ENCODE data around the gene DPP9. TPM values are rescaled to one million over a fixed set of nuclear protein-coding genes. Genes with fewer than 3 reads are reported as not detected.

The DPP9 gene
- total and polyA plus RNA-seq, 2 of the 13 experiments (the other 11 are each of a cell fraction or from before 2014, with no cell fraction given), result 8.4 to 25.8 TPM

DNA sequence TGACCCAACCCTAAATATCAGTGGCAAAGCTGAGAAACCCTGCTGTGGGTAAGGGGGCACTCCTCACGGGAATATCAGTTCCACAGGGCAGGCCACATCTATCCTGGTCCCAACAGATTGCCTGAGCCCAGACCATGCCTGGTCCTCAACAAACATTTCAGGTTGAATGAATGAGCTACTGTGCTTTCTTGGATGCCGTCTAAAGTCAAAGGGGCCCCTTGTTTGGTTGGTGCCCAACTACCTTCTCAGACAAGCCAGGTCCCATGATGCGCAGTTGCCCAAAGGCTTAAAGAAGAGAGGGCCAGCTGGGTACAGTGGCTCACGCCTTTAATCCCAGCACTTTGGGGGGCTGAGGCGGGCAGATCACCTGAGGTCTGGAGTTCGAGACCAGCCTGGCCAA is 2.4 kb downstream of the DPP9 start:
- Histone ChIP-seq H3K9ac (ENCODE audit: insufficient read depth, low read depth, low read length) (no peak overlapping the region), H3K79me2 (ENCODE audit: insufficient read depth, low read length) (peaks cover 31% of the 10 kb centered on the region), H3K9me3 (ENCODE audit: low read length) (no peaks in the 10 kb centered on the region), H3K4me2 (ENCODE audit: low read depth, low read length) (no peak overlapping the region), H2AFZ (ENCODE audit: low read length) (no peak overlapping the region), H3K4me3 (replicated peaks in 1 of 3; ENCODE audit: insufficient read depth in 1 of 3, low read depth in 2 of 3, low read length in 3 of 3) (no peak overlapping the region), H3K27ac (ENCODE audit: extremely low read length, insufficient read depth, low read length) (no peak overlapping the region), H3K4me1 (ENCODE audit: insufficient read depth, low read length) (peaks cover 65% of the 10 kb centered on the region), H3K27me3 (ENCODE audit: control insufficient read depth in 1 of 2, insufficient read depth in 2 of 2, low read length in 2 of 2) (no peaks in the 10 kb centered on the region; a peak in 1 of 5 replicates), H4K20me1 (ENCODE audit: insufficient read depth, low read length) (peaks cover 3% of the 10 kb centered on the region; the same call in 1 of the 2 replicates), H3K36me3 (replicated peaks in 1 of 2; ENCODE audit: control insufficient read depth in 1 of 2, insufficient read depth in 2 of 2, low read length in 2 of 2) (peaks cover 2 to 24% of the 10 kb centered on the region in 2 experiments)
- TF ChIP-seq MAFF (IDR thresholded peaks at IDR 0.05; ENCODE audit: low read depth, low read length), result no peak
- TF ChIP-seq HES4 (CRISPR knock-in tag; IDR thresholded peaks at IDR 0.05; ENCODE audit: borderline replicate concordance), result no peak
- TF ChIP-seq HOXA7 (CRISPR knock-in tag; IDR thresholded peaks at IDR 0.05), result no peak
- TF ChIP-seq EP300 (IDR thresholded peaks at IDR 0.05; ENCODE audit: low read depth in 2 of 2, low read length in 2 of 2), result no peak
- TF ChIP-seq EP300 (CRISPR knock-in tag; IDR thresholded peaks at IDR 0.05; ENCODE audit: borderline replicate concordance), result no peak
- TF ChIP-seq, protein P1, sequence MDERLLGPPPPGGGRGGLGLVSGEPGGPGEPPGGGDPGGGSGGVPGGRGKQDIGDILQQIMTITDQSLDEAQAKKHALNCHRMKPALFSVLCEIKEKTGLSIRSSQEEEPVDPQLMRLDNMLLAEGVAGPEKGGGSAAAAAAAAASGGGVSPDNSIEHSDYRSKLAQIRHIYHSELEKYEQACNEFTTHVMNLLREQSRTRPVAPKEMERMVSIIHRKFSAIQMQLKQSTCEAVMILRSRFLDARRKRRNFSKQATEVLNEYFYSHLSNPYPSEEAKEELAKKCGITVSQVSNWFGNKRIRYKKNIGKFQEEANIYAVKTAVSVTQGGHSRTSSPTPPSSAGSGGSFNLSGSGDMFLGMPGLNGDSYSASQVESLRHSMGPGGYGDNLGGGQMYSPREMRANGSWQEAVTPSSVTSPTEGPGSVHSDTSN (CRISPR knock-in tag; IDR thresholded peaks at IDR 0.05), result no peak
- no peak for TF ChIP-seq ZNF468 (CRISPR knock-in tag; IDR thresholded peaks at IDR 0.05)
- in situ Hi-C loops (cut with HindIII; ENCODE audit: extremely low pct_ligation_motif_present, low pct_unique_long_range_greater_than_20kb) (no loop called here), intact Hi-C loops (cut with micrococcal nuclease; ENCODE audit: unreplicated experiment) (loop anchor here (5.0 kb wide), 1 partner anchor 49 kb away; the partner anchor contains the start of gene MYDGF)
- FAIRE-seq (no peak), ATAC-seq (no peak), DNase-seq (ENCODE audit: low spot score) (no peak)
- CTCF ChIA-PET (ENCODE audit: low intra/inter-chr PET ratio, low total read pairs), result no interaction called here
- POLR2A ChIA-PET, result interaction anchor here (2.2 kb wide), 1 partner anchor 70 kb away, joined by 5 read pairs; the partner anchor contains the start of gene FEM1A
- WGBS (ENCODE audit: low lambda C conversion rate), result 91% methylated on average over 5 of the region's 6 CpGs
- BruUV-seq (replicated peaks), result no TSS peak
